ENCODE measurements around the gene RNF181. TPM values are rescaled to one million over a fixed set of nuclear protein-coding genes. Genes with fewer than 3 reads are reported as not detected.
"Not testable (repeated sequence)": the region's sequence is repeated elsewhere in the genome, so short reads cannot be mapped to it uniquely, and the experiment has no call there.

Gene RNF181
- polyA plus RNA-seq, 1 donor from 2014 or later, result 206 TPM

GRCh38 chr2:85584354-85584856 lies 11.1 kb upstream of the RNF181 start, which contains the start of gene VAMP5:
Gene VAMP5 (plus strand): TSS chr2:85584431. CDS start chr2:85584491, 60 bp downstream.
- peak within 1 kb of the TSS; percentile 36 to 88 (median 46) for H3K27ac Mint-ChIP-seq
- H3K36me3 Mint-ChIP-seq, result peaks cover 8% of the 10 kb centered on the region
- H3K9me3 Mint-ChIP-seq, result no peaks in the 10 kb centered on the region
- H3K4me3 Mint-ChIP-seq, result peak within 1 kb of the TSS; percentile 65 to 94 (median 88)
- no peaks in the 10 kb centered on the region for H3K27me3 Mint-ChIP-seq
- peaks cover 23 to 28% (median 28%) of the 10 kb centered on the region in 3 donors for H3K4me1 Mint-ChIP-seq

GRCh38 chr2:85584857-85585780 lies 10.4 kb upstream of the RNF181 start:
- peak overlapping the region in 1 of 3 donors; percentile 36 for H3K27ac Mint-ChIP-seq
- H3K4me3 Mint-ChIP-seq, result peak overlapping the region; percentile 65 to 92 (median 88)
- peaks cover 6% of the 10 kb centered on the region for H3K36me3 Mint-ChIP-seq
- peaks cover 23 to 26% (median 26%) of the 10 kb centered on the region in 3 donors for H3K4me1 Mint-ChIP-seq
- no peaks in the 10 kb centered on the region for H3K9me3 Mint-ChIP-seq
- no peaks in the 10 kb centered on the region for H3K27me3 Mint-ChIP-seq

- H3K27me3 Mint-ChIP-seq, result no peaks in the 10 kb centered on the region
- H3K4me1 Mint-ChIP-seq, result peaks cover 23 to 26% (median 23%) of the 10 kb centered on the region in 3 donors
- peak overlapping the region in 3 of 4 donors; percentile 23 to 74 (median 65) for H3K4me3 Mint-ChIP-seq
- peaks cover 6% of the 10 kb centered on the region for H3K36me3 Mint-ChIP-seq
- no peak overlapping the region for H3K27ac Mint-ChIP-seq
- H3K9me3 Mint-ChIP-seq, result no peaks in the 10 kb centered on the region
Observed at GRCh38 chr2:85585781-85586105, 9.8 kb upstream of the RNF181 start.

GRCh38 chr2:85588236-85588635 lies 7.3 kb upstream of the RNF181 start:
- Mint-ChIP-seq H3K27ac (peak overlapping the region in 1 of 3 donors; percentile 69), H3K36me3 (no peaks in the 10 kb centered on the region), H3K9me3 (no peaks in the 10 kb centered on the region), H3K4me1 (peaks cover 17 to 23% (median 22%) of the 10 kb centered on the region in 3 donors), H3K27me3 (no peaks in the 10 kb centered on the region), H3K4me3 (peak overlapping the region in 1 of 4 donors; percentile 74)

GRCh38 chr2:85588645-85589044 lies 6.9 kb upstream of the RNF181 start:
- Mint-ChIP-seq H3K27me3 (no peaks in the 10 kb centered on the region), H3K4me1 (peaks cover 14 to 20% (median 19%) of the 10 kb centered on the region in 3 donors), H3K9me3 (no peaks in the 10 kb centered on the region), H3K36me3 (no peaks in the 10 kb centered on the region), H3K27ac (peak overlapping the region in 1 of 3 donors; percentile 69), H3K4me3 (peak overlapping the region in 1 of 4 donors; percentile 74)

GRCh38 chr2:85589181-85589580 lies 6.4 kb upstream of the RNF181 start:
- H3K27ac Mint-ChIP-seq, result no peak overlapping the region
- no peaks in the 10 kb centered on the region for H3K27me3 Mint-ChIP-seq
- no peaks in the 10 kb centered on the region for H3K9me3 Mint-ChIP-seq
- peaks cover 14 to 19% (median 17%) of the 10 kb centered on the region in 3 donors for H3K4me1 Mint-ChIP-seq
- peaks cover 2% of the 10 kb centered on the region for H3K36me3 Mint-ChIP-seq
- H3K4me3 Mint-ChIP-seq, result no peak overlapping the region

GRCh38 chr2:85589982-85590791 lies 5.4 kb upstream of the RNF181 start:
- Mint-ChIP-seq H3K4me1 (peaks cover 16 to 22% (median 20%) of the 10 kb centered on the region in 3 donors), H3K4me3 (peak overlapping the region in 1 of 4 donors; percentile 73), H3K27ac (peak overlapping the region in 1 of 3 donors; percentile 10)

GRCh38 chr2:85590950-85591349 lies 4.6 kb upstream of the RNF181 start:
- no peaks in the 10 kb centered on the region for H3K9me3 Mint-ChIP-seq

More at GRCh38 chr2:85589982-85590791, 5.4 kb upstream of the RNF181 start:
- Mint-ChIP-seq H3K27me3 (no peaks in the 10 kb centered on the region), H3K36me3 (peaks cover 3% of the 10 kb centered on the region), H3K9me3 (no peaks in the 10 kb centered on the region)

GRCh38 chr2:85591563-85591962 lies 4.0 kb upstream of the RNF181 start:
- peaks cover 3% of the 10 kb centered on the region for H3K36me3 Mint-ChIP-seq
- peak overlapping the region in 1 of 4 donors; percentile 55 for H3K4me3 Mint-ChIP-seq
- H3K9me3 Mint-ChIP-seq, result no peaks in the 10 kb centered on the region
- H3K4me1 Mint-ChIP-seq, result peaks cover 19 to 27% (median 21%) of the 10 kb centered on the region in 3 donors
- no peak overlapping the region for H3K27ac Mint-ChIP-seq
- no peaks in the 10 kb centered on the region for H3K27me3 Mint-ChIP-seq

More at GRCh38 chr2:85590950-85591349, 4.6 kb upstream of the RNF181 start:
- Mint-ChIP-seq H3K36me3 (peaks cover 3% of the 10 kb centered on the region), H3K4me1 (peaks cover 19 to 23% (median 21%) of the 10 kb centered on the region in 3 donors), H3K4me3 (peak overlapping the region in 1 of 4 donors; percentile 55), H3K27ac (no peak overlapping the region), H3K27me3 (no peaks in the 10 kb centered on the region)

- not testable (repeated sequence) for H3K9me3 Mint-ChIP-seq, H3K36me3 Mint-ChIP-seq, H3K27ac Mint-ChIP-seq, H3K27me3 Mint-ChIP-seq
- H3K4me1 Mint-ChIP-seq, result peaks cover 19 to 31% (median 21%) of the 10 kb centered on the region in 3 donors
- H3K4me3 Mint-ChIP-seq, result peak overlapping the region in 2 of 4 donors; percentile 12 to 39
Observed at GRCh38 chr2:85592299-85592698, 3.2 kb upstream of the RNF181 start.

- no peaks in the 10 kb centered on the region for H3K9me3 Mint-ChIP-seq
- H3K27ac Mint-ChIP-seq, result peak overlapping the region in 2 of 3 donors; percentile 26 to 88
- peaks cover 15 to 28% (median 15%) of the 10 kb centered on the region in 3 donors for H3K4me1 Mint-ChIP-seq
- H3K36me3 Mint-ChIP-seq, result peaks cover 3% of the 10 kb centered on the region
- no peaks in the 10 kb centered on the region for H3K27me3 Mint-ChIP-seq
- H3K4me3 Mint-ChIP-seq, result peak overlapping the region in 3 of 4 donors; percentile 9 to 96 (median 52)
Observed at GRCh38 chr2:85593023-85593422, 2.5 kb upstream of the RNF181 start.

GRCh38 chr2:85594715-85595300 lies 737 bp upstream of the RNF181 start:
- peaks cover 15 to 26% (median 15%) of the 10 kb centered on the region in 3 donors for H3K4me1 Mint-ChIP-seq

GRCh38 chr2:85596026-85596333 lies 435 bp downstream of the RNF181 start:
- Mint-ChIP-seq H3K9me3 (no peaks in the 10 kb centered on the region), H3K4me1 (peaks cover 15 to 26% (median 15%) of the 10 kb centered on the region in 3 donors), H3K36me3 (peaks cover 3% of the 10 kb centered on the region), H3K27ac (peak overlapping the region; percentile 75 to 100 (median 97)), H3K27me3 (no peaks in the 10 kb centered on the region), H3K4me3 (peak overlapping the region; percentile 96 to 100 (median 98))

More at GRCh38 chr2:85594715-85595300, 737 bp upstream of the RNF181 start:
- peak overlapping the region; percentile 75 to 100 (median 97) for H3K27ac Mint-ChIP-seq
- H3K36me3 Mint-ChIP-seq, result peaks cover 3% of the 10 kb centered on the region
- peak overlapping the region; percentile 96 to 100 (median 98) for H3K4me3 Mint-ChIP-seq
- H3K27me3 Mint-ChIP-seq, result no peaks in the 10 kb centered on the region
- no peaks in the 10 kb centered on the region for H3K9me3 Mint-ChIP-seq

- Mint-ChIP-seq H3K4me1 (peaks cover 15 to 27% (median 21%) of the 10 kb centered on the region in 3 donors), H3K27me3 (no peaks in the 10 kb centered on the region), H3K27ac (peak overlapping the region in 2 of 3 donors; percentile 75 to 100), H3K9me3 (no peaks in the 10 kb centered on the region), H3K4me3 (peak overlapping the region; percentile 96 to 100 (median 98)), H3K36me3 (peaks cover 3% of the 10 kb centered on the region)
Observed at GRCh38 chr2:85596486-85597143, 1.1 kb downstream of the RNF181 start.

Measured in IgD-negative memory B cell (primary cell).